ENCODE data around the gene ASAP2. TPM values are rescaled to one million over a fixed set of nuclear protein-coding genes. Genes with fewer than 3 reads are reported as not detected.

ASAP2 gene
- total and polyA plus RNA-seq, 2 donors (not counting 1 experiment from before 2014, with no cell fraction given) = 0.04 TPM; not detected in 1

- Histone ChIP-seq H3K9ac (ENCODE audit: low read length) (no peak overlapping the region), H4K20me1 (ENCODE audit: control insufficient read depth, insufficient read depth, low read length, poor library complexity, severe bottlenecking) (no peaks in the 10 kb centered on the region), H3K27ac (ENCODE audit: low read length in 2 of 2) (no peak overlapping the region), H2AFZ (ENCODE audit: insufficient read depth, low read depth, low read length, poor library complexity, severe bottlenecking) (no peak overlapping the region), H3K4me2 (replicated peaks; ENCODE audit: low read depth, low read length, poor library complexity, severe bottlenecking) (no peak overlapping the region), H3K9me3 (ENCODE audit: control extremely low read depth in 1 of 3, control insufficient read depth in 2 of 3, insufficient read depth in 1 of 3, low read length in 2 of 3) (no peaks in the 10 kb centered on the region), H3K36me3 (replicated peaks in 1 of 2; ENCODE audit: control extremely low read depth in 1 of 2, control insufficient read depth in 1 of 2, extremely low read depth in 1 of 2, insufficient read depth in 2 of 2, low read length in 1 of 2) (peaks cover 13 to 39% of the 10 kb centered on the region in 2 experiments), H3K79me2 (ENCODE audit: control insufficient read depth, insufficient read depth, low read length) (no peaks in the 10 kb centered on the region), H3K4me1 (ENCODE audit: control insufficient read depth in 2 of 2, insufficient read depth in 2 of 2, low read length in 2 of 2) (peaks cover 0 to 3% of the 10 kb centered on the region in 2 donors), H3K4me3 (ENCODE audit: control extremely low read depth in 1 of 5, extremely low read depth in 1 of 5, insufficient read depth in 1 of 5, low read depth in 2 of 5, low read length in 4 of 5) (no peak overlapping the region), H3K27me3 (replicated peaks in 1 of 4; ENCODE audit: control extremely low read depth in 1 of 4, control insufficient read depth in 3 of 4, insufficient read depth in 4 of 4, low read length in 3 of 4) (no peaks in the 10 kb centered on the region)
- intact Hi-C loops (cut with micrococcal nuclease) = no loop called here
- ATAC-seq (ENCODE audit: low read depth) (no peak), DNase-seq (no peak)
- Mint-ChIP-seq H3K9me3 (ENCODE audit: insufficient read depth) (no peaks in the 10 kb centered on the region), H3K27ac (no peak overlapping the region), H3K4me1 (no peaks in the 10 kb centered on the region), H3K4me3 (no peak overlapping the region), H3K27me3 (no peaks in the 10 kb centered on the region)
- 96% methylated on average over 13 of the region's 13 CpGs for WGBS (ENCODE audit: insufficient coverage)
- no peak for TF ChIP-seq EZH2 (IDR thresholded peaks at IDR 0.05; ENCODE audit: borderline replicate concordance, insufficient read depth, low read depth, low read length, poor library complexity, severe bottlenecking)
- no peak for TF ChIP-seq CTCF (IDR thresholded peaks at IDR 0.05)
- CTCF ChIA-PET = no interaction called here
- POLR2A ChIA-PET = no interaction called here
Measured at GRCh38 chr2:9406529-9407362, 200.1 kb downstream of the ASAP2 start.

- Histone ChIP-seq H3K9me3 (ENCODE audit: control extremely low read depth in 1 of 3, control insufficient read depth in 2 of 3, insufficient read depth in 1 of 3, low read length in 2 of 3) (no peaks in the 10 kb centered on the region), H2AFZ (ENCODE audit: insufficient read depth, low read depth, low read length, poor library complexity, severe bottlenecking) (no peak overlapping the region), H3K79me2 (ENCODE audit: control insufficient read depth, insufficient read depth, low read length) (no peaks in the 10 kb centered on the region), H3K36me3 (replicated peaks in 1 of 2; ENCODE audit: control extremely low read depth in 1 of 2, control insufficient read depth in 1 of 2, extremely low read depth in 1 of 2, insufficient read depth in 2 of 2, low read length in 1 of 2) (peaks cover 13 to 41% of the 10 kb centered on the region in 2 experiments), H3K27ac (ENCODE audit: low read length in 2 of 2) (no peak overlapping the region), H3K4me1 (ENCODE audit: control insufficient read depth in 2 of 2, insufficient read depth in 2 of 2, low read length in 2 of 2) (peaks cover 0 to 3% of the 10 kb centered on the region in 2 donors), H3K9ac (ENCODE audit: low read length) (no peak overlapping the region), H3K27me3 (replicated peaks in 1 of 4; ENCODE audit: control extremely low read depth in 1 of 4, control insufficient read depth in 3 of 4, insufficient read depth in 4 of 4, low read length in 3 of 4) (no peaks in the 10 kb centered on the region), H3K4me2 (replicated peaks; ENCODE audit: low read depth, low read length, poor library complexity, severe bottlenecking) (no peak overlapping the region), H4K20me1 (ENCODE audit: control insufficient read depth, insufficient read depth, low read length, poor library complexity, severe bottlenecking) (no peaks in the 10 kb centered on the region), H3K4me3 (ENCODE audit: control extremely low read depth in 1 of 5, extremely low read depth in 1 of 5, insufficient read depth in 1 of 5, low read depth in 2 of 5, low read length in 4 of 5) (no peak overlapping the region)
- CTCF ChIA-PET = no interaction called here
- intact Hi-C loops (cut with micrococcal nuclease) = no loop called here
- no peaks in the 10 kb centered on the region for H3K4me1 Mint-ChIP-seq
- H3K9me3 Mint-ChIP-seq (ENCODE audit: insufficient read depth) = no peaks in the 10 kb centered on the region
- WGBS (ENCODE audit: insufficient coverage) = 97% methylated on average over 8 of the region's 8 CpGs
- no peaks in the 10 kb centered on the region for H3K27me3 Mint-ChIP-seq
- H3K4me3 Mint-ChIP-seq = no peak overlapping the region
- no peak for TF ChIP-seq CTCF (IDR thresholded peaks at IDR 0.05)
- no peak overlapping the region for H3K27ac Mint-ChIP-seq
- no peak for DNase-seq
- no peak for ATAC-seq (ENCODE audit: low read depth)
- POLR2A ChIA-PET = no interaction called here
Measured at GRCh38 chr2:9407363-9407811, 200.8 kb downstream of the ASAP2 start.
